ENCODE results near the gene ZNRD2. TPM values are rescaled to one million over a fixed set of nuclear protein-coding genes. Genes with fewer than 3 reads are reported as not detected.

The ZNRD2 gene
- total and polyA plus RNA-seq, 2 experiments from 2014 or later: 20.5 to 52.4 TPM

- Histone ChIP-seq H3K27ac (no peak overlapping the region), H3K36me3 (replicated peaks; ENCODE audit: insufficient read depth, low read depth) (no peaks in the 10 kb centered on the region), H3K4me1 (ENCODE audit: insufficient read depth) (peaks cover 19% of the 10 kb centered on the region), H3K9me3 (ENCODE audit: low read depth) (no peaks in the 10 kb centered on the region), H3K9me2 (replicated peaks; ENCODE audit: insufficient read depth) (no peaks in the 10 kb centered on the region), H3K27me3 (no peaks in the 10 kb centered on the region), H4K20me1 (ENCODE audit: insufficient read depth, poor library complexity, severe bottlenecking) (peaks cover 23% of the 10 kb centered on the region), H3K79me2 (no peaks in the 10 kb centered on the region), H3K4me3 (no peak overlapping the region), H2AFZ (no peak overlapping the region), H3K4me2 (no peak overlapping the region)
- 97% methylated on average over 12 of the region's 12 CpGs for WGBS (ENCODE audit: low lambda C conversion rate, missing lambda C conversion rate)
- TF ChIP-seq EZH2phosphoT487 (IDR thresholded peaks at IDR 0.05; ENCODE audit: low read depth, severe bottlenecking, unreplicated experiment) (no peak), EZH2 (IDR thresholded peaks at IDR 0.05; ENCODE audit: borderline replicate concordance) (no peak)
- DNase-seq (ENCODE audit: low spot score): no peak
Observed at GRCh38 chr11:65536412-65537295, 33.6 kb upstream of the ZNRD2 start.

- H4K20me1 ChIP-seq (ENCODE audit: insufficient read depth, poor library complexity, severe bottlenecking): peaks cover 23% of the 10 kb centered on the region
- no peaks in the 10 kb centered on the region for H3K9me3 ChIP-seq (ENCODE audit: low read depth)
- no peaks in the 10 kb centered on the region for H3K79me2 ChIP-seq
- H2AFZ ChIP-seq: no peak overlapping the region
- peaks cover 24% of the 10 kb centered on the region for H3K4me1 ChIP-seq (ENCODE audit: insufficient read depth)
- no peak overlapping the region for H3K4me2 ChIP-seq
- H3K36me3 ChIP-seq (replicated peaks; ENCODE audit: insufficient read depth, low read depth): no peaks in the 10 kb centered on the region
- WGBS (ENCODE audit: low lambda C conversion rate, missing lambda C conversion rate): 92% methylated on average over 2 of the region's 2 CpGs
- no peak overlapping the region for H3K27ac ChIP-seq
- no peaks in the 10 kb centered on the region for H3K9me2 ChIP-seq (replicated peaks; ENCODE audit: insufficient read depth)
- H3K4me3 ChIP-seq: no peak overlapping the region
- peak; percentile 10 for DNase-seq (ENCODE audit: low spot score)
- no peak for TF ChIP-seq EZH2phosphoT487 (IDR thresholded peaks at IDR 0.05; ENCODE audit: low read depth, severe bottlenecking, unreplicated experiment)
- no peak for TF ChIP-seq CTCF (IDR thresholded peaks at IDR 0.05; ENCODE audit: poor library complexity)
- no peak for TF ChIP-seq EZH2 (IDR thresholded peaks at IDR 0.05; ENCODE audit: borderline replicate concordance)
- no peaks in the 10 kb centered on the region for H3K27me3 ChIP-seq
Observed at GRCh38 chr11:65537296-65537597, 33.0 kb upstream of the ZNRD2 start.

GRCh38 chr11:65537620-65538231 is 32.6 kb upstream of the ZNRD2 start:
- Histone ChIP-seq H3K36me3 (replicated peaks; ENCODE audit: insufficient read depth, low read depth) (no peaks in the 10 kb centered on the region), H4K20me1 (ENCODE audit: insufficient read depth, poor library complexity, severe bottlenecking) (peaks cover 23% of the 10 kb centered on the region), H3K27ac (no peak overlapping the region), H3K79me2 (no peaks in the 10 kb centered on the region), H3K4me1 (ENCODE audit: insufficient read depth) (peaks cover 24% of the 10 kb centered on the region), H3K4me2 (no peak overlapping the region), H3K27me3 (no peaks in the 10 kb centered on the region), H3K4me3 (no peak overlapping the region), H3K9me2 (replicated peaks; ENCODE audit: insufficient read depth) (no peaks in the 10 kb centered on the region), H3K9me3 (ENCODE audit: low read depth) (no peaks in the 10 kb centered on the region), H2AFZ (no peak overlapping the region)
- no peak for TF ChIP-seq EZH2phosphoT487 (IDR thresholded peaks at IDR 0.05; ENCODE audit: low read depth, severe bottlenecking, unreplicated experiment)
- TF ChIP-seq CTCF (IDR thresholded peaks at IDR 0.05; ENCODE audit: poor library complexity): no peak
- no peak for TF ChIP-seq EZH2 (IDR thresholded peaks at IDR 0.05; ENCODE audit: borderline replicate concordance)
- 89% methylated on average over 18 of the region's 18 CpGs for WGBS (ENCODE audit: low lambda C conversion rate, missing lambda C conversion rate)
- peak; percentile 17 for DNase-seq (ENCODE audit: low spot score)
